ENCODE results near the gene CTDP1. TPM values are rescaled to one million over a fixed set of nuclear protein-coding genes. Genes with fewer than 3 reads are reported as not detected.

The CTDP1 gene
- total and polyA plus RNA-seq, 4 donors, result 2.7 to 13.9 (median 10.5) TPM

- H3K36me3 ChIP-seq (ENCODE audit: control insufficient read depth in 4 of 4, insufficient read depth in 3 of 4, low read depth in 1 of 4, low read length in 3 of 4), result peaks cover 13 to 73% (median 62%) of the 10 kb centered on the region in 4 donors
Measured at GRCh38 chr18:79728931-79729586, 49.5 kb downstream of the CTDP1 start.

More at GRCh38 chr18:79728931-79729586, 49.5 kb downstream of the CTDP1 start:
- WGBS, result 98% methylated on average over 35 of the region's 35 CpGs
- TF ChIP-seq RAD21 (IDR thresholded peaks at IDR 0.05) (no peak), HNF4G (IDR thresholded peaks at IDR 0.05) (no peak), TAF1 (conservative IDR thresholded peaks at IDR 0.05) (no peak), ZBTB33 (IDR thresholded peaks at IDR 0.05) (no peak), NR2F2 (IDR thresholded peaks at IDR 0.05) (no peak), REST (IDR thresholded peaks at IDR 0.05) (no peak), CTCF (IDR thresholded peaks at IDR 0.05; ENCODE audit: low read depth, low read length, missing input control) (no peak), SP1 (IDR thresholded peaks at IDR 0.05) (no peak), HNF4A (conservative IDR thresholded peaks at IDR 0.05) (no peak), FOXA1 (IDR thresholded peaks at IDR 0.05) (no peak), MAX (IDR thresholded peaks at IDR 0.05) (no peak), GABPA (IDR thresholded peaks at IDR 0.05 in 1 of 2, conservative IDR thresholded peaks at IDR 0.05 in 1 of 2) (no peak), RXRA (IDR thresholded peaks at IDR 0.05) (no peak)
- Histone ChIP-seq H3K9me3 (ENCODE audit: control insufficient read depth in 4 of 4, low read length in 3 of 4) (peaks cover 34 to 63% (median 40%) of the 10 kb centered on the region in 4 donors), H3K4me1 (ENCODE audit: control insufficient read depth in 4 of 4, insufficient read depth in 4 of 4, low read length in 3 of 4) (no peaks in the 10 kb centered on the region), H3K27me3 (ENCODE audit: control insufficient read depth in 4 of 4, insufficient read depth in 4 of 4, low read length in 3 of 4) (no peaks in the 10 kb centered on the region), H3K9ac (ENCODE audit: low read depth in 1 of 2, low read length in 2 of 2) (no peak overlapping the region), H3K4me3 (ENCODE audit: low read depth in 1 of 3, low read length in 3 of 3) (peak overlapping the region in 1 of 3 donors; percentile 38), H3K27ac (ENCODE audit: low read depth in 1 of 2, low read length in 2 of 2) (no peak overlapping the region)
- DNase-seq (ENCODE audit: low spot score), result no peak

Data from liver (tissue), 9 donors.